GM19467 (cell line): ENCODE measurements around the gene PLIN5.

Source experiments
- ATAC-seq: cut with Tn5 transposase; IDR thresholded peaks from one replicate; pipeline ENCODE4 v1.9.1; 2021; ENCODE audit warnings: mild to moderate bottlenecking, moderate library complexity; ENCODE audit not compliant: unreplicated experiment

Gene PLIN5

GRCh38 chr19:4507804-4508203 lies 27.2 kb downstream of the PLIN5 start:
- ATAC-seq = no peak

- ATAC-seq = no peak
Observed at GRCh38 chr19:4507150-4507452, 27.9 kb downstream of the PLIN5 start.

GRCh38 chr19:4506449-4507149 lies 28.4 kb downstream of the PLIN5 start:
- ATAC-seq = no peak

GRCh38 chr19:4505570-4506448 lies 29.2 kb downstream of the PLIN5 start:
- no peak for ATAC-seq

DNA sequence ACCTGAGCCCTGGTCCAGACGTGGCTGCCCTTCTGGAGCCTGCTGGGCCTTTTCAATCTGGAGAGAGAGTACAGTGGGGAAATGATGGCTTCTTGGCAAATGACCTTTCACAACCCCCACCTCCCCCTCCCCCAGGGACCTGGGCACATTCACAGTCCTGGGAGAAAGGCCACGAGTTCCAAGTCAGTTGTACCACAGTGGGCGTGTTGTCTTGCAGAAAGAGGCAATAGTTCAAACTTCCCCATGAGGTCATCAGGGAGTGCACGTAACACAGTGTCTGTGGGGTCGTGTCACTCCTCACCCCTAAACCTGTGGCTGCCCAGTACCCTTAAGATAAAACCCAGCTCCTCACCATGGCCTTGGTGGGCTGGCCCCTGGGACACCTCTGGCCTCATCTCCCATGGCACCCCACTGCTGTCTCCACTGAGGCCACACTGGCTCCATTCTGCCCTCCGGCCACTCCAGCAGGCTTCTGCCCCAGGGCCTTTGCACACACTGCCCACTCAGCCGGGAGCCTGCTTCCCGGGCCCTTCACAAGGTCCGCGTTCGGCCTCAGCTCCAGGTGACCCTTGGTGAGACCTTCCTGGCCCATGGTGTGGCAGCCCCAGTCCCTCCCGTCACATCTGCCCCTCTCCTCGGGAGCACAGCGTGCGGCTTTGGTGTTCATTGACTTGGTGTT lies 30.0 kb downstream of the PLIN5 start:
- ATAC-seq = no peak

DNA sequence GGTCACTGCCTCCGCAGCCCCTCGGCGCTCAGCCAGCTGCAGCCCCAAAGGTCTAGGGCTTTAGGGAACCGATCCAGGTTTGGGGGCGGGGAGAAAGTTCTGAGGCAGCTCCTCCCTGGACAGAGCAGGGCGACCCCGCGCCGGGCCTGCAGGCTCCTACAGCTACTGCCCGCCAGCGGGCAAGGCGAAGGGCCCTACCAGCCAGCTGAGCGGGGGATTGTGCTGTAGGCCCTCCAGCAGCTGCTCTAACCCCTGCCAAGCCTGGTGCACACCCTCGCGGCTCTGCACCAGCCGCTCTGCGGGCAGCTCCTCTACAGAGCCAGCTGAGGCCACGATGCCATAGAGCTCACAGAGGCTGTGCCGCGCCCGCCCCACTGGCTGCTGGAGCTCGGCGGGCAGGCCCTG lies 30.7 kb downstream of the PLIN5 start:
- no peak for ATAC-seq

GRCh38 chr19:4503825-4504170 lies 31.2 kb downstream of the PLIN5 start:
- ATAC-seq = no peak

DNA sequence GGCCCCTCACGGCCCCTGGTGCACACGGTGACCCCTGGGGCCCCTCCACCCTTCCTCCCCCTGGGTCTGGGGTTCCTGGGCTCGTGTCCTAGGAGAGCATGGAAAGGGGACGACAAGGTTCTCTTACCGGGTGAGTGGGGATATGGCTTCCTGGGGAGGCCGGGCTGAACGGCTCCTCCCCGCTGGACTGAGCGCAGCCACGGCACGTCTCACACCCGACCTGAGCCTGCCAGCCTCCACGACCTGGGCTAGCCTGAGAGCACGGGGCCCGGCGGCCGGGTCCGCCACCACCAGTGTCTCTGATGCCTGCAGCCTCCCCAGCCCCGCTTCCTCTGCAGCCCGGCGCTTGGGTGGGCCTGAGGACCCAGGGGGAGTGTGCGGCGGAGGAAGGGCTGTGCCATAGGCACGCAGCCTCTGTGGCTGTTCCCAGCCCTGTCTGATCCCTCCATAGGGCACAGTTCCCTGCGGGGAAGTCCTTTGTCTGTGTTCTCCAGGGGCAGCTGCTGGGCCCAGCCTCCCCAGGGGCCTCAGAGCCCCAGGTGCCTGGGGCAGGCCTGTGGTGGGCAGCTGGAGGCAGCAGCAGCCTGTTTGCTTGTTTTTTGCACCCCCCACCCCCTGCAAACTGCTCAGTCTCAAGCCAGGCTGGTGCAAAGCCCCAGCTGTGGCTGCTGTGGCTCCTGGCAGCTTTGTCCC lies 31.7 kb downstream of the PLIN5 start:
- no peak for ATAC-seq

- no peak for ATAC-seq
Observed at GRCh38 chr19:4502282-4503131, 32.5 kb downstream of the PLIN5 start.

GRCh38 chr19:4501691-4502090 lies 33.3 kb downstream of the PLIN5 start:
- ATAC-seq = no peak

DNA sequence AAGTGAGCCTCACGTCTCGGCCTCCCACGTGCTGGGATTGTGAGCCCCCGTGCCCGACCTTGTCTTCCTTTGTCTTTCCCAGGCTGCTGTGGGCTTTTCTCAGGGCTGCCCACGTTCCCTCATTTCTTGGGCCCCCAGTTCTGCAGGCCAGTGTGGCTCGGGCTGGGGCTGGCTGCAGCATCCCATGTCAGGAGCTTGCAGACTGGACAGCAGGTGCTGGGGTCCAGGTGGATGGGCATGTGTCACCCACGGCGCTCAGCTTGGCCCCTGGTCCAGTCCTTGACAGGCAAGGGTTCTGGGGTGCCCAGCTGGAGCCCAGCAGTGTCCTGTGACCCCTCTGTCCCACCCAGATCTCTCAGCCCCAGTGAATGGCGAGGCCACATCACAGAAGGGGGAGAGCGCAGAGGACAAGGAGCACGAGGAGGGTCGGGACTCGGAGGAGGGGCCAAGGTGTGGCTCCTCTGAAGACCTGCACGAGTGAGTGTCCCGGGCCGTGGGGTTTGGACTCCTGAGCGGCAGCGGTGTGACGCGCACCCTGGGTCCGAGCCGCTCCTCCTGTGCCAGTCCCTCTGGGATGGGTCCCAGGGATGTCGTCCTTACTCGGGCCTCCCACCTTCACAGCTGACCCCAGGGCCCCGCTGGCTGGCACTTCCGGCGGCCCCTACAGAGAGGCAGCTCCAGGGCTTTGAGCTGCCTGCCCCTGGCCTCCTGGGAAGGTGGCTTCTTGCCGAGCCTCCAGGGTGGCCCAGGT lies 34.0 kb downstream of the PLIN5 start:
- no peak for ATAC-seq

DNA sequence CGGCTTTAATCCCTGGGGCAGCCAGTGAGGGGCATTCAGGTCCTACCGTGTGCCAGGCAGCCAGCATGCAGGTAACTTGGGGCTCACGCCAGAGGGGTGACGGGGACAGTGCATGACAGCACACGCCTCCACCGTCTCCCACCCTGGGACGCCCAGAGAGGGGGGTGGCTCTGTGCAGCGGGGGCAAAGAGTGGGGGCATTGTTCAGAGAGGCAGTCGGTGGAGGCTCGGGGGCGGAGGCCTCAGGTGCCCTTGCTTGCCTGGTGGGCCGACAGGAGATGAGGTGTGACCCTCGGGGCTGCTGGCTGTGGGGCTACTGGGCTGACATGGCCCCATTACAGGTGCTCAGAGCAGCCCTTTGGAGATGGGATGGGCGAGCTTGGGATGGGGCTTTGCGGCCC lies 35.2 kb downstream of the PLIN5 start:
- no peak for ATAC-seq

GRCh38 chr19:4499318-4499717 lies 35.7 kb downstream of the PLIN5 start:
- ATAC-seq = no peak

GRCh38 chr19:4498694-4499093 lies 36.3 kb downstream of the PLIN5 start:
- no peak for ATAC-seq

GRCh38 chr19:4497770-4498389 lies 37.1 kb downstream of the PLIN5 start:
- no peak for ATAC-seq

GRCh38 chr19:4496304-4496703 lies 38.7 kb downstream of the PLIN5 start:
- no peak for ATAC-seq

- ATAC-seq = no peak
Observed at GRCh38 chr19:4495471-4495870, 39.6 kb downstream of the PLIN5 start.

GRCh38 chr19:4494691-4495064 lies 40.3 kb downstream of the PLIN5 start:
- ATAC-seq = no peak

GRCh38 chr19:4493929-4494690 lies 40.9 kb downstream of the PLIN5 start:
- ATAC-seq = no peak
